Measurements from ENCODE around the gene MATN1. TPM values are rescaled to one million over a fixed set of nuclear protein-coding genes. Genes with fewer than 3 reads are reported as not detected.
A peak's percentile ranks its signal among the peaks of the same experiment; 100 is the strongest.

Gene MATN1
- total RNA-seq, 1 experiment from 2014 or later, result 0.12 TPM

DNA sequence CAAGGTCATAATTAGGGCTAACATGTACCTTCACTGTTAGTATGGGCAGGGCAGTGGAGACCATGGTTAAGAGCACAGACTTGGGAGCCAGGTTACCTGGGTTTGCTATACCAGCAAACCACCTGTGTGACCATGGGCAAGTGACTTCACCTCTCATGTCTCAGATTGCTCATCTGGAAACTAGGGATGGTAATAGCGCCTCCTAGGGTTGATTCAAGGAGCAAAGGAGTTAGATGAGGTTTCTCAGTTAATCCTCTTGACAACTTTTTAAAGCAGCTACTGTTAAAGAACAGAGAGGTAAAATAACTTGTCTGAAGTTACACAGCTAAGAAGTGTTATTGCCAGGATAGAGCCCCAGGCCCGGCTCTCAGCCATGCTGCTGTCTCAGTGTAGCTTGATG, 790 bp upstream of the MATN1 start:
- no peaks in the 10 kb centered on the region for H4K20me1 ChIP-seq (ENCODE audit: insufficient read depth)
- intact Hi-C loops (cut with micrococcal nuclease), result no loop called here
- no peaks in the 10 kb centered on the region for H3K9me3 ChIP-seq (ENCODE audit: control insufficient read depth in 1 of 2, insufficient read depth in 1 of 2, low read depth in 1 of 2, low read length in 2 of 2)
- H3K79me2 ChIP-seq (ENCODE audit: insufficient read depth, low read length), result no peaks in the 10 kb centered on the region
- H3K9ac ChIP-seq (ENCODE audit: low read length), result no peak overlapping the region
- H2AFZ ChIP-seq (ENCODE audit: low read depth, low read length, poor library complexity, severe bottlenecking), result no peak overlapping the region
- no TSS peak for BruUV-seq (replicated peaks)
- no peak overlapping the region for H3K4me3 ChIP-seq (replicated peaks in 1 of 2; ENCODE audit: low read depth in 1 of 2, low read length in 2 of 2)
- ChIA-PET POLR2A (no interaction called here), RAD21 (ENCODE audit: low non-redundant PET in 1 of 2, low total read pairs in 2 of 2, uncharacterized antibody in 2 of 2, unreplicated experiment in 2 of 2) (no interaction called here), CTCF (interaction anchor here (6.1 kb wide), 1 partner anchor 55 kb away, joined by 49 read pairs; no protein-coding TSS in a partner anchor)
- DNase-seq (ENCODE audit: low read depth, low spot score) (no peak), ATAC-seq (no peak)
- peak in 2 of 3 experiments; percentile 42 to 62; a peak in 4 of 6 replicates for TF ChIP-seq CTCF (IDR thresholded peaks at IDR 0.05 in 2 of 3, conservative IDR thresholded peaks at IDR 0.05 in 1 of 3; ENCODE audit: borderline replicate concordance in 1 of 3, insufficient read depth in 1 of 3, low read depth in 2 of 3, low read length in 2 of 3)
- no peak for TF ChIP-seq SIN3A (IDR thresholded peaks at IDR 0.05; ENCODE audit: low read depth)
- no peak for TF ChIP-seq CEBPB (IDR thresholded peaks at IDR 0.05; ENCODE audit: low read depth)
- H3K27me3 ChIP-seq (ENCODE audit: insufficient read depth, low read length), result no peaks in the 10 kb centered on the region
- H3K36me3 ChIP-seq (ENCODE audit: control insufficient read depth in 1 of 2, insufficient read depth in 2 of 2, low read length in 2 of 2), result no peaks in the 10 kb centered on the region
- H3K9me2 ChIP-seq (ENCODE audit: insufficient read depth), result no peaks in the 10 kb centered on the region
- H3K4me2 ChIP-seq (ENCODE audit: low read length), result no peak overlapping the region
- H3K4me1 ChIP-seq (ENCODE audit: control insufficient read depth in 1 of 2, insufficient read depth in 2 of 2, low read length in 2 of 2), result peaks cover 16 to 17% of the 10 kb centered on the region in 2 experiments
- no peak overlapping the region for H3K27ac ChIP-seq (ENCODE audit: low read depth, low read length)

DNA sequence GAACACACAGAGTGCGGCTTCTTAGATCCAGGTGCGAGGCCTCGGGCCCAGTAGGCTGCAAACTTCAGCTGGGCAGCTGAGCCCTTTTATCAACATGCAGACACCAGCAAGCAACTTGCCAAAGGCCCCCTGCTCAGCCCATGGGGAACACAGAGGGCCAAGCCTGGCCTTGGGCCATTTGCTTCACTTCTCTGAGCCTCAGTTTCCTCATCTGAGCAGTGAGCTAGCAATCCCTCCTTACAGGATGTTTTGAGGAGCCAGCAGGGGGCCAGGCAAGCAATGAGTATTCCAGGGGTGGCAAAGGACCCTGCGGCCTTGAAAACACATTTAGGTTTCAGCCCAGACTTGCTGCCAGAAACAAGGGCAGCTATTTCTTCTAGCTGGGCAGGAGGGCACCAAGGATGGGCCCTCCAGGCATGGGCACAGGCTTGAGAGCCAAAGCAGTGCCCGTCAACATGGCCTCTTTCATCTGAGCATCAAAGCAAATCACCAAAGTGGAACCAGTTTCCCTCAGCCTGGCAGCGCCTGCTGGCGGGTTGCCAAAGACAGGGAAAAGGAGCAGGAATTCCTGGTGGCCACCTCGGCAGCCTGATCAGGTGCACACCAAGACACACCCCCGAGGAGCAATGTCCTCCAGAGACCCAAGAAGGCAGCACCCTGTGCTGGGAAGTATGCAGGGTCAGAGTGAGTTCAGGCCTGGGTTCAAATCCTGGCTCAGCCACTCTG, 1.4 kb downstream of the MATN1 start:
- Histone ChIP-seq H3K4me2 (ENCODE audit: low read length) (no peak overlapping the region), H3K36me3 (ENCODE audit: control insufficient read depth in 1 of 2, insufficient read depth in 2 of 2, low read length in 2 of 2) (no peaks in the 10 kb centered on the region), H3K4me1 (ENCODE audit: control insufficient read depth in 1 of 2, insufficient read depth in 2 of 2, low read length in 2 of 2) (peaks cover 22 to 34% of the 10 kb centered on the region in 2 experiments), H3K79me2 (ENCODE audit: insufficient read depth, low read length) (no peaks in the 10 kb centered on the region), H3K4me3 (replicated peaks in 1 of 2; ENCODE audit: low read depth in 1 of 2, low read length in 2 of 2) (no peak overlapping the region), H4K20me1 (ENCODE audit: insufficient read depth) (no peaks in the 10 kb centered on the region), H2AFZ (ENCODE audit: low read depth, low read length, poor library complexity, severe bottlenecking) (no peak overlapping the region), H3K9ac (ENCODE audit: low read length) (no peak overlapping the region), H3K27me3 (ENCODE audit: insufficient read depth, low read length) (no peaks in the 10 kb centered on the region), H3K9me3 (ENCODE audit: control insufficient read depth in 1 of 2, insufficient read depth in 1 of 2, low read depth in 1 of 2, low read length in 2 of 2) (no peaks in the 10 kb centered on the region), H3K9me2 (ENCODE audit: insufficient read depth) (no peaks in the 10 kb centered on the region), H3K27ac (ENCODE audit: low read depth, low read length) (no peak overlapping the region; the same call in 1 of the 2 replicates)
- ATAC-seq (no peak), DNase-seq (ENCODE audit: low read depth, low spot score) (no peak)
- CTCF ChIA-PET, result interaction anchor here (4.4 kb wide), 1 partner anchor 57 kb away, joined by 210 read pairs; no protein-coding TSS in a partner anchor
- POLR2A ChIA-PET, result interaction anchor here (0.6 kb wide), 1 partner anchor 58 kb away, joined by 4 read pairs; no protein-coding TSS in a partner anchor
- no TSS peak for BruUV-seq (replicated peaks)
- intact Hi-C loops (cut with micrococcal nuclease), result no loop called here
- RAD21 ChIA-PET (ENCODE audit: low non-redundant PET in 1 of 2, low total read pairs in 2 of 2, uncharacterized antibody in 2 of 2, unreplicated experiment in 2 of 2), result no interaction called here
- no peak for TF ChIP-seq RAD21 (IDR thresholded peaks at IDR 0.05; ENCODE audit: low read depth)
- peak; percentile 66 for TF ChIP-seq TCF7L2 (IDR thresholded peaks at IDR 0.05; ENCODE audit: borderline replicate concordance, extremely low read depth, insufficient read depth, insufficient read length)
